Peyer's patch (tissue), 4 donors: ENCODE measurements around the gene SORL1. TPM values are rescaled to one million over a fixed set of nuclear protein-coding genes. Genes with fewer than 3 reads are reported as not detected.

ENCODE experiments used
- DNase-seq, 3 donors: peaks; one replicate each; pipeline ENCODE4 v3.0.0-alpha.2; 2017 to 2019
- H3K27ac ChIP-seq, 4 donors: fragments of 200-600 bp; sonication (generic); one replicate each; pipeline ENCODE4 v1.5.1; 2016 to 2019
- H3K27me3 ChIP-seq, 2 donors: fragments of 200-600 bp; sonication (generic); one replicate each; pipeline ENCODE4 v1.5.1; 2019
- H3K36me3 ChIP-seq, 3 donors: fragments of 200-600 bp; sonication (generic); one replicate each; pipeline ENCODE4 v1.5.1; 2016 to 2019
- H3K4me1 ChIP-seq, 4 donors: fragments of 200-600 bp; sonication (generic); one replicate each; pipeline ENCODE4 v1.5.1; 2016 to 2019
- H3K4me3 ChIP-seq, 4 donors: fragments of 200-600 bp; sonication (generic); 1 replicate in 3 of 4; 2 replicates in 1 of 4; pipeline ENCODE4 v1.5.1; 2016 to 2019; ENCODE audit warnings: mild to moderate bottlenecking in 1 of 4
- H3K9me3 ChIP-seq, 4 donors: fragments of 200-600 bp; sonication (generic); one replicate each; pipeline ENCODE4 v1.5.1; 2016 to 2019; ENCODE audit warnings: mild to moderate bottlenecking in 1 of 4
- CTCF ChIP-seq, 6 experiments: fragments of 450-650 bp in 4 of 6; fragments of 200-600 bp in 2 of 6; sonication (generic) in 1 of 6; IDR thresholded peaks; one replicate each; pipeline ENCODE4 v1.5.1; 2017 to 2019; ENCODE audit warnings: antibody characterized with exemption in 6 of 6, mild to moderate bottlenecking in 3 of 6, moderate library complexity in 1 of 6
- POLR2A ChIP-seq, 2 donors: fragments of 450-650 bp; IDR thresholded peaks; one replicate each; pipeline ENCODE4 v1.5.1; 2017; ENCODE audit warnings: antibody characterized with exemption in 2 of 2, mild to moderate bottlenecking in 2 of 2, moderate library complexity in 2 of 2
- total RNA-seq, 4 donors: library from RNA; depleted of rRNA; stranded (reverse); fragments of >200 nt; gene quantifications; one replicate each; pipeline ENCODE4 v1.1.0, GENCODE V29; 2016

SORL1 gene
- total RNA-seq, 4 donors from 2014 or later, result 52.0 to 282 (median 191) TPM

- Histone ChIP-seq H3K36me3 (peaks cover 0 to 25% (median 0%) of the 10 kb centered on the region in 3 donors), H3K9me3 (no peaks in the 10 kb centered on the region), H3K27ac (no peak overlapping the region), H3K4me1 (peaks cover 0 to 6% (median 0%) of the 10 kb centered on the region in 4 donors), H3K4me3 (no peak overlapping the region), H3K27me3 (no peaks in the 10 kb centered on the region)
- TF ChIP-seq CTCF (IDR thresholded peaks at IDR 0.05) (no peak), POLR2A (IDR thresholded peaks at IDR 0.05) (no peak)
- no peak for DNase-seq
Observed at GRCh38 chr11:121583825-121584224, 131.7 kb downstream of the SORL1 start.

GRCh38 chr11:121586750-121587149, 134.6 kb downstream of the SORL1 start:
- peak overlapping the region in 3 of 4 donors; percentile 14 to 92 (median 80) for H3K27ac ChIP-seq
- TF ChIP-seq CTCF (IDR thresholded peaks at IDR 0.05) (no peak), POLR2A (IDR thresholded peaks at IDR 0.05) (peak in 1 of 2 donors; percentile 22)
- peak in 1 of 3 donors; percentile 82 for DNase-seq

GRCh38 chr11:121587182-121587581, 135.1 kb downstream of the SORL1 start:
- H3K9me3 ChIP-seq, result no peaks in the 10 kb centered on the region
- H3K27ac ChIP-seq, result peak overlapping the region in 3 of 4 donors; percentile 14 to 92 (median 75)
- H3K36me3 ChIP-seq, result peaks cover 0 to 49% (median 0%) of the 10 kb centered on the region in 3 donors
- TF ChIP-seq POLR2A (IDR thresholded peaks at IDR 0.05) (no peak), CTCF (IDR thresholded peaks at IDR 0.05) (no peak)
- H3K4me3 ChIP-seq, result peak overlapping the region in 2 of 4 donors; percentile 16 to 47
- peak in 1 of 3 donors; percentile 72 for DNase-seq
- H3K4me1 ChIP-seq, result peaks cover 0 to 18% (median 6%) of the 10 kb centered on the region in 4 donors
- no peaks in the 10 kb centered on the region for H3K27me3 ChIP-seq

More at GRCh38 chr11:121586750-121587149, 134.6 kb downstream of the SORL1 start:
- Histone ChIP-seq H3K36me3 (peaks cover 0 to 45% (median 0%) of the 10 kb centered on the region in 3 donors), H3K27me3 (no peaks in the 10 kb centered on the region), H3K4me1 (peaks cover 0 to 14% (median 6%) of the 10 kb centered on the region in 4 donors), H3K4me3 (peak overlapping the region in 2 of 4 donors; percentile 31 to 47), H3K9me3 (no peaks in the 10 kb centered on the region)

- no peak overlapping the region for H3K4me3 ChIP-seq
- no peaks in the 10 kb centered on the region for H3K9me3 ChIP-seq
- peaks cover 0 to 19% (median 6%) of the 10 kb centered on the region in 4 donors for H3K4me1 ChIP-seq
- no peaks in the 10 kb centered on the region for H3K27me3 ChIP-seq
- TF ChIP-seq CTCF (IDR thresholded peaks at IDR 0.05), result no peak
- TF ChIP-seq POLR2A (IDR thresholded peaks at IDR 0.05), result no peak
- H3K36me3 ChIP-seq, result peaks cover 0 to 53% (median 0%) of the 10 kb centered on the region in 3 donors
- DNase-seq, result no peak
- H3K27ac ChIP-seq, result no peak overlapping the region
Observed at GRCh38 chr11:121588747-121589146, 136.6 kb downstream of the SORL1 start.

GRCh38 chr11:121589946-121590537, 137.9 kb downstream of the SORL1 start:
- DNase-seq, result peak in 1 of 3 donors; percentile 41
- Histone ChIP-seq H3K27me3 (no peaks in the 10 kb centered on the region), H3K4me1 (peaks cover 0 to 14% (median 6%) of the 10 kb centered on the region in 4 donors), H3K4me3 (no peak overlapping the region), H3K9me3 (no peaks in the 10 kb centered on the region), H3K36me3 (peaks cover 0 to 53% (median 0%) of the 10 kb centered on the region in 3 donors), H3K27ac (no peak overlapping the region)
- TF ChIP-seq CTCF (IDR thresholded peaks at IDR 0.05) (no peak), POLR2A (IDR thresholded peaks at IDR 0.05) (no peak)
